ENCODE data around the gene NXPE3. TPM values are rescaled to one million over a fixed set of nuclear protein-coding genes. Genes with fewer than 3 reads are reported as not detected.

NXPE3 gene
- total and polyA plus RNA-seq, 3 donors from 2014 or later, result 11.7 to 17.0 (median 14.6) TPM

- WGBS, 2 donors, result 90 to 92% methylated on average over 2 of the region's 2 CpGs
- intact Hi-C loops (cut with DNase I; ENCODE audit: low total_unique reads), result no loop called here
- TF ChIP-seq POLR2A (IDR thresholded peaks at IDR 0.05) (no peak), CTCF (IDR thresholded peaks at IDR 0.05) (no peak)
- H3K27ac ChIP-seq, result no peak overlapping the region
- H3K4me1 ChIP-seq, result no peaks in the 10 kb centered on the region
- no peaks in the 10 kb centered on the region for H3K9me3 ChIP-seq
- H3K27me3 ChIP-seq, result no peaks in the 10 kb centered on the region
- H3K36me3 ChIP-seq (ENCODE audit: low read depth, missing control alignments), result no peaks in the 10 kb centered on the region
- DNase-seq, result no peak
- no peak overlapping the region for H3K4me3 ChIP-seq
Measured at GRCh38 chr3:101807888-101808287, 28.9 kb downstream of the NXPE3 start.

- no peaks in the 10 kb centered on the region for H3K9me3 ChIP-seq
- no peak overlapping the region for H3K27ac ChIP-seq
- peak; percentile 18 for DNase-seq
- TF ChIP-seq CTCF (IDR thresholded peaks at IDR 0.05) (peak; percentile 20 to 50 (median 42)), POLR2A (IDR thresholded peaks at IDR 0.05) (no peak)
- no peaks in the 10 kb centered on the region for H3K4me1 ChIP-seq
- no peaks in the 10 kb centered on the region for H3K36me3 ChIP-seq (ENCODE audit: low read depth, missing control alignments)
- no peak overlapping the region for H3K4me3 ChIP-seq
- intact Hi-C loops (cut with DNase I; ENCODE audit: low total_unique reads), result loop anchor here (10.0 kb wide), 1 partner anchor 415 kb away; no protein-coding TSS in a partner anchor
- H3K27me3 ChIP-seq, result no peaks in the 10 kb centered on the region
Measured at GRCh38 chr3:101809178-101810021, 30.4 kb downstream of the NXPE3 start.

- Histone ChIP-seq H3K4me1 (no peaks in the 10 kb centered on the region), H3K4me3 (no peak overlapping the region), H3K27ac (no peak overlapping the region), H3K36me3 (ENCODE audit: low read depth, missing control alignments) (no peaks in the 10 kb centered on the region), H3K27me3 (no peaks in the 10 kb centered on the region), H3K9me3 (no peaks in the 10 kb centered on the region)
- TF ChIP-seq POLR2A (IDR thresholded peaks at IDR 0.05) (no peak), CTCF (IDR thresholded peaks at IDR 0.05) (no peak)
- DNase-seq, result no peak
- intact Hi-C loops (cut with DNase I; ENCODE audit: low total_unique reads), result loop anchor here (10.0 kb wide), 1 partner anchor 415 kb away; no protein-coding TSS in a partner anchor
Measured at GRCh38 chr3:101810022-101810418, 31.0 kb downstream of the NXPE3 start.

GRCh38 chr3:101811875-101812274 lies 32.9 kb downstream of the NXPE3 start:
- TF ChIP-seq POLR2A (IDR thresholded peaks at IDR 0.05) (no peak), CTCF (IDR thresholded peaks at IDR 0.05) (no peak)
- WGBS, 2 donors, result 84 to 95% methylated on average over 2 of the region's 2 CpGs
- H3K9me3 ChIP-seq, result no peaks in the 10 kb centered on the region
- intact Hi-C loops (cut with DNase I; ENCODE audit: low total_unique reads), result loop anchor here (10.0 kb wide), 1 partner anchor 413 kb away; no protein-coding TSS in a partner anchor
- no peak for DNase-seq
- no peaks in the 10 kb centered on the region for H3K36me3 ChIP-seq (ENCODE audit: low read depth, missing control alignments)
- no peak overlapping the region for H3K4me3 ChIP-seq
- no peak overlapping the region for H3K27ac ChIP-seq
- no peaks in the 10 kb centered on the region for H3K4me1 ChIP-seq
- no peaks in the 10 kb centered on the region for H3K27me3 ChIP-seq

GRCh38 chr3:101812895-101813294 lies 33.9 kb downstream of the NXPE3 start:
- intact Hi-C loops (cut with DNase I; ENCODE audit: low total_unique reads), result loop anchor here (10.0 kb wide), 1 partner anchor 412 kb away; no protein-coding TSS in a partner anchor
- no peak overlapping the region for H3K27ac ChIP-seq

More at GRCh38 chr3:101812895-101813294, 33.9 kb downstream of the NXPE3 start:
- Histone ChIP-seq H3K4me3 (no peak overlapping the region), H3K4me1 (no peaks in the 10 kb centered on the region), H3K27me3 (no peaks in the 10 kb centered on the region), H3K36me3 (ENCODE audit: low read depth, missing control alignments) (no peaks in the 10 kb centered on the region), H3K9me3 (no peaks in the 10 kb centered on the region)
- DNase-seq, result no peak
- TF ChIP-seq CTCF (IDR thresholded peaks at IDR 0.05) (no peak), POLR2A (IDR thresholded peaks at IDR 0.05) (no peak)

Measured in testis (tissue), 3 donors.